ENCODE data around the gene ARHGAP22. TPM values are rescaled to one million over a fixed set of nuclear protein-coding genes. Genes with fewer than 3 reads are reported as not detected.

The ARHGAP22 gene
- total RNA-seq, 1 experiment from 2014 or later, result 1.8 TPM

- ATAC-seq (no peak), DNase-seq (ENCODE audit: low read depth, low spot score) (no peak)
- no peak overlapping the region for H3K27ac ChIP-seq (ENCODE audit: low read length)
- H3K4me1 ChIP-seq (ENCODE audit: control insufficient read depth, insufficient read depth, low read length), result no peaks in the 10 kb centered on the region
- ChIA-PET POLR2A (no interaction called here), CTCF (no interaction called here)
- no peak overlapping the region for H3K4me3 ChIP-seq (ENCODE audit: low read depth in 2 of 2, low read length in 2 of 2)
- in situ Hi-C loops (cut with HindIII; ENCODE audit: low pct_unique_long_range_greater_than_20kb, low sequenced_read_pairs) (no loop called here), intact Hi-C loops (cut with micrococcal nuclease; ENCODE audit: unreplicated experiment) (no loop called here)
- TF ChIP-seq REST (IDR thresholded peaks at IDR 0.05; ENCODE audit: insufficient read depth in 1 of 2, low read depth in 2 of 2, low read length in 1 of 2) (no peak), CTCF (IDR thresholded peaks at IDR 0.05) (no peak), TCF7L2 (IDR thresholded peaks at IDR 0.05; ENCODE audit: low read depth, low read length) (no peak), POLR2AphosphoS5 (IDR thresholded peaks at IDR 0.05; ENCODE audit: low read depth, low read length) (no peak), SIN3A (IDR thresholded peaks at IDR 0.05; ENCODE audit: borderline replicate concordance, insufficient read depth, low read depth, low read length) (no peak)
- BruUV-seq (replicated peaks), result no TSS peak
- no peaks in the 10 kb centered on the region for H3K36me3 ChIP-seq (ENCODE audit: control insufficient read depth, insufficient read depth, low read length)
- peaks cover 6% of the 10 kb centered on the region; the same call in 1 of the 2 replicates for H3K27me3 ChIP-seq (ENCODE audit: control insufficient read depth, insufficient read depth, low read length)
- no peaks in the 10 kb centered on the region for H3K9me3 ChIP-seq (ENCODE audit: control insufficient read depth, insufficient read depth, low read depth, low read length)
Measured at GRCh38 chr10:48478980-48479811, 125.7 kb downstream of the ARHGAP22 start.

GRCh38 chr10:48478469-48478868, 126.4 kb downstream of the ARHGAP22 start:
- Histone ChIP-seq H3K4me3 (ENCODE audit: low read depth in 2 of 2, low read length in 2 of 2) (no peak overlapping the region), H3K9me3 (ENCODE audit: control insufficient read depth, insufficient read depth, low read depth, low read length) (no peaks in the 10 kb centered on the region), H3K4me1 (ENCODE audit: control insufficient read depth, insufficient read depth, low read length) (no peaks in the 10 kb centered on the region), H3K27ac (ENCODE audit: low read length) (no peak overlapping the region), H3K27me3 (ENCODE audit: control insufficient read depth, insufficient read depth, low read length) (peaks cover 7% of the 10 kb centered on the region; the same call in 1 of the 2 replicates), H3K36me3 (ENCODE audit: control insufficient read depth, insufficient read depth, low read length) (no peaks in the 10 kb centered on the region)
- CTCF ChIA-PET, result no interaction called here
- DNase-seq (ENCODE audit: low read depth, low spot score) (no peak), ATAC-seq (no peak)
- TF ChIP-seq REST (IDR thresholded peaks at IDR 0.05; ENCODE audit: insufficient read depth in 1 of 2, low read depth in 2 of 2, low read length in 1 of 2) (no peak), POLR2AphosphoS5 (IDR thresholded peaks at IDR 0.05; ENCODE audit: low read depth, low read length) (no peak), SIN3A (IDR thresholded peaks at IDR 0.05; ENCODE audit: borderline replicate concordance, insufficient read depth, low read depth, low read length) (no peak), CTCF (IDR thresholded peaks at IDR 0.05) (no peak), TCF7L2 (IDR thresholded peaks at IDR 0.05; ENCODE audit: low read depth, low read length) (no peak)
- no TSS peak for BruUV-seq (replicated peaks)
- POLR2A ChIA-PET, result no interaction called here
- in situ Hi-C loops (cut with HindIII; ENCODE audit: low pct_unique_long_range_greater_than_20kb, low sequenced_read_pairs) (no loop called here), intact Hi-C loops (cut with micrococcal nuclease; ENCODE audit: unreplicated experiment) (no loop called here)
